Measurements from ENCODE around the gene LCP1. TPM values are rescaled to one million over a fixed set of nuclear protein-coding genes. Genes with fewer than 3 reads are reported as not detected.

LCP1 gene
- total and polyA plus RNA-seq, 2 experiments from 2014 or later, result 0.64 TPM; not detected in 1

- Histone ChIP-seq H3F3A (ENCODE audit: insufficient read depth) (no peaks in the 10 kb centered on the region), H3K27me3 (replicated peaks; ENCODE audit: insufficient read depth) (no peaks in the 10 kb centered on the region), H3K27ac (no peak overlapping the region), H3K9me3 (ENCODE audit: low read depth) (no peaks in the 10 kb centered on the region), H3K9me2 (ENCODE audit: insufficient read depth) (no peaks in the 10 kb centered on the region), H3K4me2 (ENCODE audit: unreplicated experiment) (no peak overlapping the region), H3K79me2 (ENCODE audit: insufficient read depth) (no peaks in the 10 kb centered on the region), H3K4me1 (ENCODE audit: insufficient read depth) (no peaks in the 10 kb centered on the region), H3K36me3 (ENCODE audit: low read depth) (no peaks in the 10 kb centered on the region), H3K4me3 (no peak overlapping the region), H4K20me1 (ENCODE audit: insufficient read depth) (no peaks in the 10 kb centered on the region), H3K9ac (no peak overlapping the region), H2AFZ (no peak overlapping the region)
- no peak for TF ChIP-seq EZH2phosphoT487 (IDR thresholded peaks at IDR 0.05; ENCODE audit: insufficient read depth, low read depth)
- no peak for TF ChIP-seq EZH2 (IDR thresholded peaks at IDR 0.05; ENCODE audit: insufficient read depth, poor library complexity, severe bottlenecking)
- DNase-seq, result no peak
- in situ Hi-C loops (cut with MboI), result no loop called here
Measured at GRCh38 chr13:46087481-46087880, 94.5 kb downstream of the LCP1 start.

- WGBS, 2 experiments (ENCODE audit: low coverage in 1 of 2, low lambda C conversion rate in 2 of 2, missing lambda C conversion rate in 2 of 2), result 72 to 78% methylated on average over 12 of the region's 12 CpGs
- Histone ChIP-seq H3K9me3 (ENCODE audit: low read depth) (no peaks in the 10 kb centered on the region), H3K36me3 (ENCODE audit: low read depth) (no peaks in the 10 kb centered on the region), H3K79me2 (ENCODE audit: insufficient read depth) (no peaks in the 10 kb centered on the region), H3K27me3 (replicated peaks; ENCODE audit: insufficient read depth) (no peaks in the 10 kb centered on the region), H3K27ac (no peak overlapping the region), H3K4me1 (ENCODE audit: insufficient read depth) (no peaks in the 10 kb centered on the region), H3K4me2 (ENCODE audit: unreplicated experiment) (no peak overlapping the region), H3K9ac (no peak overlapping the region), H3K4me3 (no peak overlapping the region), H3F3A (ENCODE audit: insufficient read depth) (no peaks in the 10 kb centered on the region), H4K20me1 (ENCODE audit: insufficient read depth) (no peaks in the 10 kb centered on the region), H2AFZ (no peak overlapping the region), H3K9me2 (ENCODE audit: insufficient read depth) (no peaks in the 10 kb centered on the region)
- in situ Hi-C loops (cut with MboI), result no loop called here
- no peak for TF ChIP-seq EZH2phosphoT487 (IDR thresholded peaks at IDR 0.05; ENCODE audit: insufficient read depth, low read depth)
- no peak for DNase-seq
Measured at GRCh38 chr13:46086985-46087384, 95.0 kb downstream of the LCP1 start.

- no peak for DNase-seq
- in situ Hi-C loops (cut with MboI), result no loop called here
- Histone ChIP-seq H3K27me3 (replicated peaks; ENCODE audit: insufficient read depth) (no peaks in the 10 kb centered on the region), H3K36me3 (ENCODE audit: low read depth) (no peaks in the 10 kb centered on the region), H3K4me3 (no peak overlapping the region), H3K4me1 (ENCODE audit: insufficient read depth) (no peaks in the 10 kb centered on the region), H3K27ac (no peak overlapping the region), H3K9ac (no peak overlapping the region), H3K79me2 (ENCODE audit: insufficient read depth) (no peaks in the 10 kb centered on the region), H3K9me3 (ENCODE audit: low read depth) (no peaks in the 10 kb centered on the region), H3K4me2 (ENCODE audit: unreplicated experiment) (no peak overlapping the region), H3K9me2 (ENCODE audit: insufficient read depth) (no peaks in the 10 kb centered on the region), H3F3A (ENCODE audit: insufficient read depth) (no peaks in the 10 kb centered on the region), H2AFZ (no peak overlapping the region), H4K20me1 (ENCODE audit: insufficient read depth) (no peaks in the 10 kb centered on the region)
- TF ChIP-seq EZH2phosphoT487 (IDR thresholded peaks at IDR 0.05; ENCODE audit: insufficient read depth, low read depth), result no peak
- no peak for TF ChIP-seq EZH2 (IDR thresholded peaks at IDR 0.05; ENCODE audit: insufficient read depth, poor library complexity, severe bottlenecking)
- WGBS, 2 experiments (ENCODE audit: low coverage in 1 of 2, low lambda C conversion rate in 2 of 2, missing lambda C conversion rate in 2 of 2), result 62 to 64% methylated on average over 11 of the region's 12 CpGs
Measured at GRCh38 chr13:46086421-46086922, 95.5 kb downstream of the LCP1 start.

DNA sequence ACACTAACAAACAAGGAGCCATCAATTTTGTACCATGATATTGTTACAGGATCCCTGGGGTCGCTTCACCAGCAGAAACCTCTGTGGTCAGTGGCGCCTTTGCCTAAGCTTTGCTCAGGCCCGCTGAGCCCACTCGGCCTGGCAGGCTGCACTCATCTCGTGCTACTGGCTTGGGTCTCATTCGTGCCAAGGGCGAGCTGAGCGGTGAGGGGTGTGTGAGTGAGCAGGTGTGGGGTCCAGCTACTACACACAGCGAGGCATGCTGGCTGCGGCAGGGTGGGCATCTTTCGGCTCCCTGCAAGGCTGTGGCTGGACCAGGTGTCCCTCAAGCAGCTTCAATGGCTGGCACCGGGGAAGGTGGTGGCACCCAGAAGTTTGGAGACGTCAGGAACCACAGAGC is 96.2 kb downstream of the LCP1 start:
- DNase-seq, result no peak
- in situ Hi-C loops (cut with MboI), result no loop called here
- Histone ChIP-seq H3K27me3 (replicated peaks; ENCODE audit: insufficient read depth) (no peaks in the 10 kb centered on the region), H3K4me3 (no peak overlapping the region), H3F3A (ENCODE audit: insufficient read depth) (no peaks in the 10 kb centered on the region), H4K20me1 (ENCODE audit: insufficient read depth) (no peaks in the 10 kb centered on the region), H2AFZ (no peak overlapping the region), H3K36me3 (ENCODE audit: low read depth) (no peaks in the 10 kb centered on the region), H3K4me2 (ENCODE audit: unreplicated experiment) (no peak overlapping the region), H3K79me2 (ENCODE audit: insufficient read depth) (no peaks in the 10 kb centered on the region), H3K4me1 (ENCODE audit: insufficient read depth) (no peaks in the 10 kb centered on the region), H3K27ac (no peak overlapping the region), H3K9me2 (ENCODE audit: insufficient read depth) (no peaks in the 10 kb centered on the region), H3K9me3 (ENCODE audit: low read depth) (no peaks in the 10 kb centered on the region), H3K9ac (no peak overlapping the region)
- no peak for TF ChIP-seq EZH2phosphoT487 (IDR thresholded peaks at IDR 0.05; ENCODE audit: insufficient read depth, low read depth)
- no peak for TF ChIP-seq EZH2 (IDR thresholded peaks at IDR 0.05; ENCODE audit: insufficient read depth, poor library complexity, severe bottlenecking)
- 74 to 79% methylated on average over 13 of the region's 13 CpGs for WGBS, 2 experiments (ENCODE audit: low coverage in 1 of 2, low lambda C conversion rate in 2 of 2, missing lambda C conversion rate in 2 of 2)

DNA sequence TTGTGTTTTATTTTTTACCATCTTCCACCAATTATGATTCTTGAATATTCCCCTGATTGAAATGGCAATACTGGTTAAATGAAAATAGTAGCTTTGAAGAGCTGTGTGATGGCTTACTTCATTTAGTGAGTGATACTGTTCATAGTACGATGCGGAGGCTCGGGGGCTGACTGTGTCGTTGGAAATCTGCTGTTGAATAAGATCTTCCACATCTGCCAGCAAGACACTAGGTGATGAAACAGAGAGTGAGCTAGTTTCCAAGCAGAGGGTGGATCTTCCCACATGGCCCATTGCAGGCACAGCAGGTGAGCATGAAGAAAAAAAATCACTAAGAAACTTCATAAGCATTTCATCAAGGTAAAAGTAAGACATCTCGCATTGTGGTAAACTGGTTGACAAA is 99.7 kb downstream of the LCP1 start:
- in situ Hi-C loops (cut with MboI), result no loop called here
- WGBS, 2 experiments (ENCODE audit: low coverage in 1 of 2, low lambda C conversion rate in 2 of 2, missing lambda C conversion rate in 2 of 2), result 86 to 87% methylated on average over 5 of the region's 5 CpGs
- Histone ChIP-seq H3K9me2 (ENCODE audit: insufficient read depth) (no peaks in the 10 kb centered on the region), H3K79me2 (ENCODE audit: insufficient read depth) (no peaks in the 10 kb centered on the region), H3K27ac (no peak overlapping the region), H3K4me1 (ENCODE audit: insufficient read depth) (no peaks in the 10 kb centered on the region), H3K36me3 (ENCODE audit: low read depth) (no peaks in the 10 kb centered on the region), H3K9ac (no peak overlapping the region), H3K4me2 (ENCODE audit: unreplicated experiment) (no peak overlapping the region), H3K27me3 (replicated peaks; ENCODE audit: insufficient read depth) (no peaks in the 10 kb centered on the region), H2AFZ (no peak overlapping the region), H3K9me3 (ENCODE audit: low read depth) (no peaks in the 10 kb centered on the region), H3F3A (ENCODE audit: insufficient read depth) (no peaks in the 10 kb centered on the region), H3K4me3 (no peak overlapping the region), H4K20me1 (ENCODE audit: insufficient read depth) (no peaks in the 10 kb centered on the region)
- TF ChIP-seq EZH2 (IDR thresholded peaks at IDR 0.05; ENCODE audit: insufficient read depth, poor library complexity, severe bottlenecking), result no peak
- TF ChIP-seq EZH2phosphoT487 (IDR thresholded peaks at IDR 0.05; ENCODE audit: insufficient read depth, low read depth), result no peak
- DNase-seq, result no peak

Measured in GM23248 (cell line).